Esophagus muscularis mucosa (tissue), 4 donors: ENCODE results near the gene ROBO4. TPM values are rescaled to one million over a fixed set of nuclear protein-coding genes. Genes with fewer than 3 reads are reported as not detected.

Source experiments
- DNase-seq: peaks from one replicate; pipeline ENCODE4 v3.0.0-alpha.2; 2017; ENCODE audit errors: extremely low spot score
- H3K27ac ChIP-seq, 4 donors: fragments of 200-600 bp; sonication (generic); replicated peaks in 1 of 4; 1 replicate in 3 of 4; 2 replicates in 1 of 4; pipeline ENCODE4 v1.5.1; 2016 to 2019; ENCODE audit warnings: mild to moderate bottlenecking in 1 of 4
- H3K27me3 ChIP-seq, 4 donors: fragments of 200-600 bp; sonication (generic); one replicate each; pipeline versions ENCODE4 v1.5.1 to v1.6.0; 2016 to 2019
- H3K36me3 ChIP-seq, 4 donors: fragments of 200-600 bp; sonication (generic); one replicate each; pipeline ENCODE4 v1.5.1; 2016 to 2019
- H3K4me1 ChIP-seq, 4 donors: fragments of 200-600 bp; sonication (generic); one replicate each; pipeline ENCODE4 v1.5.1; 2016 to 2019
- H3K4me3 ChIP-seq, 4 donors: fragments of 200-600 bp; sonication (generic); 1 replicate in 2 of 4; 2 replicates in 2 of 4; pipeline ENCODE4 v1.5.1; 2016 to 2019; ENCODE audit warnings: mild to moderate bottlenecking in 4 of 4, moderate library complexity in 1 of 4
- H3K9me3 ChIP-seq, 4 donors: fragments of 200-600 bp; sonication (generic); 1 replicate in 3 of 4; 2 replicates in 1 of 4; pipeline ENCODE4 v1.5.1; 2016 to 2019
- EP300 ChIP-seq: sonication (generic); formaldehyde crosslinking; IDR thresholded peaks from one replicate; pipeline ENCODE4 v1.6.1; 2017; ENCODE audit warnings: antibody characterized with exemption
- POLR2A ChIP-seq: fragments of 450-650 bp; IDR thresholded peaks from one replicate; pipeline ENCODE4 v1.6.1; 2017; ENCODE audit warnings: antibody characterized with exemption, moderate library complexity, mild to moderate bottlenecking, low read depth
- POLR2AphosphoS5 ChIP-seq, 2 donors: sonication (generic); formaldehyde crosslinking; IDR thresholded peaks; one replicate each; pipeline ENCODE4 v1.6.1; 2017; ENCODE audit warnings: antibody characterized with exemption in 2 of 2
- WGBS: methylation state at CpG from one replicate; pipeline ENCODE4 v1.1.5; 2018; 5-methylcytosine and 5-hydroxymethylcytosine counted together
- intact Hi-C: fragments of 100-400 bp; cut with DNase I; formaldehyde crosslinking; loops from one replicate; pipeline ENCODE4 v1.15.1; 2023
- total RNA-seq, 4 donors: library from RNA; depleted of rRNA; stranded (reverse); fragments of >200 nt; gene quantifications; one replicate each; pipeline versions ENCODE4 v1.1.0 to v1.2.1, GENCODE V29; 2016
- TF ChIP-seq, protein P1 (sequence below), 3 experiments: fragments of 200-600 bp in 2 of 3; fragments of 450-650 bp in 1 of 3; sonication (generic) in 2 of 3; IDR thresholded peaks; one replicate each; pipeline ENCODE4 v1.5.1; 2017 to 2019; ENCODE audit warnings: antibody characterized with exemption in 3 of 3, mild to moderate bottlenecking in 2 of 3, moderate library complexity in 1 of 3

ROBO4 gene
- total RNA-seq, 4 donors from 2014 or later, result 16.2 to 49.8 (median 36.7) TPM

DNA sequence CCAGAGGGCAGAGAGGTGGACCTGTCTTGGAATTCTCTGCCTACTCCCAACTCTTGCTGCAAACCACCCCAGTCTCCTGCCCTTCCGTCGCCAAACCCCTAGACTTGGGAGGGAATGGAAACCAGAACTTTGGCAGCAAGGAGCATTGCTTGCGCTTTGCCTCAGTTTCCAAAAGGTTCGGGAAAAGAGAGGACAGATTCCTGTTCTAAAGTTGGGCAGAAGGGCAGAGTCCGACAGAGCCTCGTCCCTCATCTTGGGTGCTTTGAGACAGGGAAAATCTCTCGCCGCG, 32.8 kb downstream of the ROBO4 start:
- Histone ChIP-seq H3K4me3 (peak overlapping the region in 1 of 4 donors; percentile 32), H3K27me3 (peaks cover 5 to 100% (median 83%) of the 10 kb centered on the region in 4 donors), H3K36me3 (no peaks in the 10 kb centered on the region), H3K27ac (no peak overlapping the region), H3K4me1 (peaks cover 50 to 70% (median 60%) of the 10 kb centered on the region in 4 donors), H3K9me3 (no peaks in the 10 kb centered on the region)
- no peak for TF ChIP-seq EP300
- no peak for TF ChIP-seq POLR2AphosphoS5 (IDR thresholded peaks at IDR 0.05)
- no peak for TF ChIP-seq POLR2A
- TF ChIP-seq, protein P1, sequence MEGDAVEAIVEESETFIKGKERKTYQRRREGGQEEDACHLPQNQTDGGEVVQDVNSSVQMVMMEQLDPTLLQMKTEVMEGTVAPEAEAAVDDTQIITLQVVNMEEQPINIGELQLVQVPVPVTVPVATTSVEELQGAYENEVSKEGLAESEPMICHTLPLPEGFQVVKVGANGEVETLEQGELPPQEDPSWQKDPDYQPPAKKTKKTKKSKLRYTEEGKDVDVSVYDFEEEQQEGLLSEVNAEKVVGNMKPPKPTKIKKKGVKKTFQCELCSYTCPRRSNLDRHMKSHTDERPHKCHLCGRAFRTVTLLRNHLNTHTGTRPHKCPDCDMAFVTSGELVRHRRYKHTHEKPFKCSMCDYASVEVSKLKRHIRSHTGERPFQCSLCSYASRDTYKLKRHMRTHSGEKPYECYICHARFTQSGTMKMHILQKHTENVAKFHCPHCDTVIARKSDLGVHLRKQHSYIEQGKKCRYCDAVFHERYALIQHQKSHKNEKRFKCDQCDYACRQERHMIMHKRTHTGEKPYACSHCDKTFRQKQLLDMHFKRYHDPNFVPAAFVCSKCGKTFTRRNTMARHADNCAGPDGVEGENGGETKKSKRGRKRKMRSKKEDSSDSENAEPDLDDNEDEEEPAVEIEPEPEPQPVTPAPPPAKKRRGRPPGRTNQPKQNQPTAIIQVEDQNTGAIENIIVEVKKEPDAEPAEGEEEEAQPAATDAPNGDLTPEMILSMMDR (IDR thresholded peaks at IDR 0.05), result no peak
- DNase-seq, result no peak
- intact Hi-C loops, result no loop called here
- WGBS, result 9% methylated on average over 8 of the region's 9 CpGs

DNA sequence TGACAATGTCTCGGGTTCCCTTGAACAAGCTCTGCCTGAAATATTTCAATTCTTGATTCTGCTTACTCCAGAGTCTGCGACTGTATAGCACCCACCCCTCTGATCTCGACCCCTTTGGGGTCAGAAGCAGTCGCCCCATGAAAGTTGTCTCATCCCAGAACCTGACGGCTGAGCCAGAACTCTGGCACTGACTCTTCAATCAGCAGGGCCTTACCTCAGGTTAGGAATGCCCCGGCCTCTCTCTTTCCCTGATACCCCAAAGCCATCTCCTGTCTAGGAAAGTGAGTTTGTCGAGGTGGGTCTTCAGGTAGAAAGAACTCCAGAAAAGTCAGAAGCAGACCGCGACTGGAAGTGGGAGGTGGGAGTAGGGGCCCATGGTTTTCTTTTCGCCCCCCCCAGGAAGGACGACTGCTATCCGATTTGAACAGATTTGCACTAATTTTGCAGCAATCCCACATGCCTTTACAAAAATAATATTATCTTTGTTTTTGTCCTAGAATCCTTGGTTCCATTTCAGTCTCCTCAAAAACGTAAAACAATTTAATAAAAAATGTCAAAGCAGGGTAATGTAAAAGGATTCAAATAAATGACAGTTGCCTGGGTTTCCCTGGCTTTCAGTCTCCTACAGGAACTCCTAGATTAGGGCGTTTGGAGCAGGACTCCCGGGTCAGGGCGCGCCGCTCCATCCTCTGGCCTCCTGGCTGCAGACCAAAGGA, 33.3 kb downstream of the ROBO4 start:
- Histone ChIP-seq H3K27ac (no peak overlapping the region), H3K4me1 (peaks cover 49 to 67% (median 58%) of the 10 kb centered on the region in 4 donors), H3K4me3 (no peak overlapping the region), H3K9me3 (no peaks in the 10 kb centered on the region), H3K36me3 (no peaks in the 10 kb centered on the region), H3K27me3 (peaks cover 5 to 100% (median 82%) of the 10 kb centered on the region in 4 donors)
- intact Hi-C loops, result no loop called here
- TF ChIP-seq POLR2A (no peak), POLR2AphosphoS5 (IDR thresholded peaks at IDR 0.05) (no peak), EP300 (no peak)
- TF ChIP-seq, protein P1 (IDR thresholded peaks at IDR 0.05), result no peak
- DNase-seq, result no peak
- 15% methylated on average over 18 of the region's 18 CpGs for WGBS

DNA sequence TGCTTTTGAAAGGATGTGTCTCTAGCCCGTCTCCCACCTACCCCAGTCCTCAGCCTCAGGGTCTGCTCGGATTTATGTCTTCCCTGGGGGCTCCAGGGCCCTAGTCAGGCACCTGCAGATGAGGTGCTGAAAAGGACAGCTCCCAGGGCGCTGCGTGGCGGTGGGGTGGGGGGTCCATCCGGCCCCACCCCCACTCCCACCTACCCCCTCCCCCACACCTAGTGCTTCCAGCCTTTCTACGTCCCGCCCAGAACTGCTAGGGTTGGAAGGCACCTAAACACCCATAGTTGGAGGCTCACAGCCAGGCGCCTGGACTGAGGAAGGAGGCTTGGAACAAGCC, 33.9 kb downstream of the ROBO4 start:
- H3K36me3 ChIP-seq, result no peaks in the 10 kb centered on the region
- TF ChIP-seq POLR2AphosphoS5 (IDR thresholded peaks at IDR 0.05), result no peak
- TF ChIP-seq POLR2A, result no peak
- TF ChIP-seq EP300, result no peak
- TF ChIP-seq, protein P1 (IDR thresholded peaks at IDR 0.05), result no peak
- intact Hi-C loops, result no loop called here
- 11% methylated on average over 3 of the region's 9 CpGs for WGBS
- no peak overlapping the region for H3K27ac ChIP-seq
- H3K4me1 ChIP-seq, result peaks cover 44 to 62% (median 53%) of the 10 kb centered on the region in 4 donors
- no peak for DNase-seq
- H3K9me3 ChIP-seq, result no peaks in the 10 kb centered on the region
- H3K27me3 ChIP-seq, result peaks cover 5 to 100% (median 77%) of the 10 kb centered on the region in 4 donors
- no peak overlapping the region for H3K4me3 ChIP-seq

DNA sequence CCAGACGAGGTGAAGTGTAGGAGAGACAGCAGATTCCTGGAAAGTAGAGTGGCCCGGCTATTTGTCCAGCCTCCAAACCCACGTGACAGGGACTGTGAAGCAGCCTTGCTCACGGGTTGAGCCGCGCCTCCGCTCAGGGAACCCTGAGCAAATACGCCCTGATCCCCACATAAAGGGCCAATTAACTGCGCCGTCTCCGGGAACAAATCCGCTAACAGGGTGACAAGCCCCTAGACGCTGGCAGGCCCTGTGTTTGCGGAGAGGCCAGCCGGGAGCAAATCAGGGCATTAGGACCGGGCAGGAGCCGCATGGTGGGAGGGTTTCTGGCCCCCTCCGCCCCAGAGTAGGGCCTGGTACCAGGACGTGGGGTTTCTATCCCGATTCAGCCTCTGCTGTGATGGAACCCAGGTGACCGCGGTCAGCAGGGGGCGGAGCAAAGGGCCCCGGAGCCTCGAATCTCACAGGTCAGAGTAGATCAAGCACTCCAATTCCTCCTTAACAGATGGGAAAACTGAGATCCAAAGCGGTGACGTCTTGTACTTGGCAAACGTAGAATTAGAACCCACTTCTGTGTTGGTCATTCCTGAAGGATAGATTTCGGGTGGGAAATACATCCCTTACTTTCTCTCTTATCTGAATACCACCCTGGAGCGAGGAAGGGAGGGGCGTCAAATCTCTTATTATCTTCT, 34.4 kb downstream of the ROBO4 start:
- 4% methylated on average over 24 of the region's 31 CpGs for WGBS
- Histone ChIP-seq H3K27ac (no peak overlapping the region), H3K4me3 (peak overlapping the region; percentile 27 to 53 (median 38)), H3K36me3 (no peaks in the 10 kb centered on the region), H3K27me3 (peaks cover 5 to 98% (median 72%) of the 10 kb centered on the region in 4 donors), H3K9me3 (no peaks in the 10 kb centered on the region), H3K4me1 (peaks cover 40 to 57% (median 49%) of the 10 kb centered on the region in 4 donors)
- no peak for TF ChIP-seq POLR2A
- TF ChIP-seq, protein P1 (IDR thresholded peaks at IDR 0.05), result no peak
- peak in 1 of 2 donors; percentile 24 for TF ChIP-seq POLR2AphosphoS5 (IDR thresholded peaks at IDR 0.05)
- intact Hi-C loops, result no loop called here
- DNase-seq, result no peak
